Measurements from ENCODE around the gene FRMPD2. TPM values are rescaled to one million over a fixed set of nuclear protein-coding genes. Genes with fewer than 3 reads are reported as not detected.
A peak's percentile ranks its signal among the peaks of the same experiment; 100 is the strongest.

Gene FRMPD2
- total and polyA plus RNA-seq, 11 donors = 0.20 to 0.66 TPM; not detected in 9

GRCh38 chr10:48232717-48233447 is 41.6 kb downstream of the FRMPD2 start:
- H3K27me3 ChIP-seq = no peaks in the 10 kb centered on the region
- no peak overlapping the region for H3K4me3 ChIP-seq
- ATAC-seq (peak in 1 of 4 donors; percentile 25), DNase-seq (no peak)
- H3K9me3 ChIP-seq = no peaks in the 10 kb centered on the region
- 91 to 100% (median 94%) methylated on average over 2 to 3 of the region's 3 CpGs for WGBS, 4 donors
- no peak for TF ChIP-seq POLR2A (IDR thresholded peaks at IDR 0.05)
- no peak for TF ChIP-seq CTCF (IDR thresholded peaks at IDR 0.05)
- no peak overlapping the region for H3K27ac ChIP-seq
- intact Hi-C loops (cut with DNase I) = no loop called here
- H3K36me3 ChIP-seq = no peaks in the 10 kb centered on the region
- H3K4me1 ChIP-seq = peaks cover 0 to 5% (median 0%) of the 10 kb centered on the region in 12 donors

- no peaks in the 10 kb centered on the region for H3K36me3 ChIP-seq
- H3K27ac ChIP-seq = no peak overlapping the region
- H3K4me1 ChIP-seq = peaks cover 0 to 5% (median 0%) of the 10 kb centered on the region in 12 donors
- intact Hi-C loops (cut with DNase I) = no loop called here
- no peak overlapping the region for H3K4me3 ChIP-seq
- no peak for DNase-seq
- no peak for ATAC-seq
- no peak for TF ChIP-seq CTCF (IDR thresholded peaks at IDR 0.05)
- TF ChIP-seq POLR2A (IDR thresholded peaks at IDR 0.05) = no peak
- 79 to 88% (median 84%) methylated on average over 6 of the region's 6 CpGs for WGBS, 4 donors
- H3K9me3 ChIP-seq = no peaks in the 10 kb centered on the region
- H3K27me3 ChIP-seq = no peaks in the 10 kb centered on the region
These were observed 42.7 kb downstream of the FRMPD2 start for GRCh38 chr10:48231699-48232315.

- H3K27me3 ChIP-seq = no peaks in the 10 kb centered on the region
- H3K9me3 ChIP-seq = no peaks in the 10 kb centered on the region
- H3K27ac ChIP-seq = no peak overlapping the region
- TF ChIP-seq POLR2A (IDR thresholded peaks at IDR 0.05) (no peak), CTCF (IDR thresholded peaks at IDR 0.05) (no peak)
- peaks cover 0 to 5% (median 0%) of the 10 kb centered on the region in 12 donors for H3K4me1 ChIP-seq
- ATAC-seq (peak in 1 of 4 donors; percentile 34), DNase-seq (no peak)
- no peaks in the 10 kb centered on the region for H3K36me3 ChIP-seq
- 36 to 75% (median 62%) methylated on average over 2 of the region's 2 CpGs for WGBS, 4 donors
- intact Hi-C loops (cut with DNase I) = no loop called here
- no peak overlapping the region for H3K4me3 ChIP-seq
These were observed 43.3 kb downstream of the FRMPD2 start for GRCh38 chr10:48231178-48231577.

GRCh38 chr10:48227213-48227612 is 47.3 kb downstream of the FRMPD2 start:
- Histone ChIP-seq H3K27ac (no peak overlapping the region), H3K36me3 (no peaks in the 10 kb centered on the region), H3K9me3 (no peaks in the 10 kb centered on the region), H3K4me1 (peaks cover 0 to 6% (median 0%) of the 10 kb centered on the region in 12 donors), H3K27me3 (peaks cover 0 to 5% (median 0%) of the 10 kb centered on the region in 9 donors), H3K4me3 (no peak overlapping the region)
- TF ChIP-seq CTCF (IDR thresholded peaks at IDR 0.05) (no peak), POLR2A (IDR thresholded peaks at IDR 0.05) (no peak)
- intact Hi-C loops (cut with DNase I) = no loop called here
- DNase-seq = no peak
- no peak for ATAC-seq
- WGBS, 4 donors = 82 to 87% (median 86%) methylated on average over 6 of the region's 6 CpGs

All from heart left ventricle (tissue), 16 donors.